Fibroblast of lung (primary cell): ENCODE data around the gene EXOC6B. TPM values are rescaled to one million over a fixed set of nuclear protein-coding genes. Genes with fewer than 3 reads are reported as not detected.

ENCODE experiments used
- DNase-seq, 2 donors: peaks; one replicate each; pipeline versions ENCODE4 v3.0.0 to v3.0.0-alpha.2; 2010; ENCODE audit warnings: low read depth in 2 of 2
- H2AFZ ChIP-seq: 2 replicates; pipeline ENCODE4 v1.5.1; 2012; ENCODE audit warnings: low read length, control low read depth, inconsistent platforms
- H3K27ac ChIP-seq: 2 replicates; pipeline ENCODE4 v1.5.1; 2011; ENCODE audit warnings: low read length, control low read depth; ENCODE audit not compliant: insufficient read depth
- H3K27me3 ChIP-seq: 2 replicates; pipeline ENCODE4 v1.5.1; 2011; ENCODE audit warnings: mild to moderate bottlenecking, low read length; ENCODE audit not compliant: control insufficient read depth, insufficient read depth
- H3K36me3 ChIP-seq: 2 replicates; pipeline ENCODE4 v1.5.1; 2011; ENCODE audit warnings: low read length; ENCODE audit not compliant: control insufficient read depth, insufficient read depth
- H3K4me1 ChIP-seq: 2 replicates; pipeline ENCODE4 v1.5.1; 2011; ENCODE audit warnings: low read length; ENCODE audit not compliant: control insufficient read depth, insufficient read depth; ENCODE audit errors: extremely low read depth
- H3K4me2 ChIP-seq: 2 replicates; pipeline ENCODE4 v1.5.1; 2011; ENCODE audit warnings: low read length, control low read depth; ENCODE audit not compliant: insufficient read depth; ENCODE audit errors: extremely low read depth
- H3K4me3 ChIP-seq, 4 experiments: fragments of 200-600 bp in 1 of 4; sonication (generic) in 1 of 4; replicated peaks in 1 of 4; 2 replicates each; pipeline ENCODE4 v1.5.1; 2011 to 2016; ENCODE audit warnings: low read length in 4 of 4, low read depth in 3 of 4, mild to moderate bottlenecking in 3 of 4, control low read depth in 2 of 4, inconsistent platforms in 1 of 4, mixed read lengths in 1 of 4; ENCODE audit not compliant: insufficient read depth in 1 of 4; ENCODE audit errors: control extremely low read depth in 1 of 4
- H3K79me2 ChIP-seq: 2 replicates; pipeline ENCODE4 v1.5.1; 2012; ENCODE audit warnings: mild to moderate bottlenecking, low read length, inconsistent platforms; ENCODE audit not compliant: control insufficient read depth, insufficient read depth
- H3K9ac ChIP-seq: 2 replicates; pipeline ENCODE4 v1.5.1; 2011; ENCODE audit warnings: mild to moderate bottlenecking, low read length, control low read depth; ENCODE audit not compliant: insufficient read depth
- H3K9me3 ChIP-seq: 2 replicates; pipeline ENCODE4 v1.5.1; 2012; ENCODE audit warnings: low read depth, low read length; ENCODE audit not compliant: control insufficient read depth, insufficient read depth
- H4K20me1 ChIP-seq: 2 replicates; pipeline ENCODE4 v1.5.1; 2011; ENCODE audit warnings: low read length; ENCODE audit not compliant: control insufficient read depth, insufficient read depth; ENCODE audit errors: extremely low read depth
- CTCF ChIP-seq, 2 donors: IDR thresholded peaks in 1 of 2; conservative IDR thresholded peaks in 1 of 2; 1 replicate in 1 of 2; 2 replicates in 1 of 2; pipeline ENCODE4 v1.5.1; 2011 to 2012; ENCODE audit warnings: low read length in 2 of 2, control low read depth in 1 of 2, inconsistent platforms in 1 of 2, low read depth in 1 of 2, mild to moderate bottlenecking in 1 of 2
- EZH2 ChIP-seq: IDR thresholded peaks from 2 replicates; pipeline ENCODE4 v1.5.1; 2012; ENCODE audit warnings: low read length, control low read depth, mild to moderate bottlenecking; ENCODE audit errors: missing control alignments
- polyA plus RNA-seq, 2 donors: library from polyadenylated mRNA; depleted of rRNA in 1 of 2; stranded (reverse) in 1 of 2; unstranded in 1 of 2; fragments of >200 nt; gene quantifications; 2 replicates each; pipeline ENCODE4 v1.2.1, GENCODE V29; 2011 to 2012; ENCODE audit warnings: missing spikeins in 1 of 2
- total RNA-seq: library from RNA; depleted of rRNA; stranded (reverse); fragments of >200 nt; gene quantifications from 2 replicates; pipeline ENCODE4 v1.2.1, GENCODE V29; 2014

Gene EXOC6B
- total and polyA plus RNA-seq, 2 donors (not counting 1 experiment from before 2014, with no cell fraction given) = 26.3 to 36.5 TPM

GRCh38 chr2:72222829-72223564, 602.8 kb downstream of the EXOC6B start:
- Histone ChIP-seq H3K79me2 (no peaks in the 10 kb centered on the region), H3K9me3 (no peaks in the 10 kb centered on the region), H3K9ac (no peak overlapping the region), H3K27me3 (no peaks in the 10 kb centered on the region), H3K36me3 (no peaks in the 10 kb centered on the region), H3K4me2 (no peak overlapping the region), H3K27ac (no peak overlapping the region), H3K4me1 (peaks cover 2% of the 10 kb centered on the region), H3K4me3 (no peak overlapping the region), H4K20me1 (no peaks in the 10 kb centered on the region), H2AFZ (no peak overlapping the region)
- TF ChIP-seq CTCF (conservative IDR thresholded peaks at IDR 0.05 in 1 of 2, IDR thresholded peaks at IDR 0.05 in 1 of 2; ENCODE audit: low read depth in 1 of 2, low read length in 2 of 2) = no peak
- no peak for TF ChIP-seq EZH2
- peak; percentile 62 to 92 for DNase-seq

- TF ChIP-seq CTCF (conservative IDR thresholded peaks at IDR 0.05 in 1 of 2, IDR thresholded peaks at IDR 0.05 in 1 of 2; ENCODE audit: low read depth in 1 of 2, low read length in 2 of 2) (peak in 1 of 2 donors; percentile 37), EZH2 (no peak)
Measured at GRCh38 chr2:72220170-72220569, 605.7 kb downstream of the EXOC6B start.

GRCh38 chr2:72214429-72215143, 611.2 kb downstream of the EXOC6B start:
- Histone ChIP-seq H4K20me1 (no peaks in the 10 kb centered on the region), H3K27me3 (no peaks in the 10 kb centered on the region), H3K79me2 (no peaks in the 10 kb centered on the region), H3K4me1 (peaks cover 5% of the 10 kb centered on the region), H3K4me3 (no peak overlapping the region), H3K9ac (no peak overlapping the region), H3K27ac (no peak overlapping the region), H3K9me3 (no peaks in the 10 kb centered on the region), H3K36me3 (no peaks in the 10 kb centered on the region), H2AFZ (no peak overlapping the region), H3K4me2 (peak overlapping the region; percentile 13)
- peak; percentile 56 to 86 for DNase-seq
- TF ChIP-seq EZH2 = no peak
- no peak for TF ChIP-seq CTCF (conservative IDR thresholded peaks at IDR 0.05 in 1 of 2, IDR thresholded peaks at IDR 0.05 in 1 of 2; ENCODE audit: low read depth in 1 of 2, low read length in 2 of 2)

More at GRCh38 chr2:72220170-72220569, 605.7 kb downstream of the EXOC6B start:
- Histone ChIP-seq H2AFZ (no peak overlapping the region), H3K4me1 (peaks cover 2% of the 10 kb centered on the region), H3K9ac (no peak overlapping the region), H4K20me1 (no peaks in the 10 kb centered on the region), H3K79me2 (no peaks in the 10 kb centered on the region), H3K4me2 (no peak overlapping the region), H3K9me3 (no peaks in the 10 kb centered on the region), H3K36me3 (no peaks in the 10 kb centered on the region), H3K4me3 (no peak overlapping the region), H3K27me3 (no peaks in the 10 kb centered on the region), H3K27ac (no peak overlapping the region)
- no peak for DNase-seq
